Stomach (tissue), 9 donors: ENCODE data around the gene CEP72. TPM values are rescaled to one million over a fixed set of nuclear protein-coding genes. Genes with fewer than 3 reads are reported as not detected.

Experiments used
- DNase-seq, 2 donors: peaks; one replicate each; pipeline versions ENCODE4 v3.0.0 to v3.0.0-alpha.2; 2013 to 2019
- H3K27ac ChIP-seq, 5 donors: fragments of 200-600 bp in 4 of 5; sonication (generic) in 4 of 5; one replicate each; pipeline ENCODE4 v1.5.1; 2013 to 2019; ENCODE audit warnings: mild to moderate bottlenecking in 1 of 5, moderate library complexity in 1 of 5
- H3K27me3 ChIP-seq, 3 donors: fragments of 200-600 bp; sonication (generic); one replicate each; pipeline ENCODE4 v1.5.1; 2017 to 2019; ENCODE audit warnings: mixed run types in 1 of 3
- H3K36me3 ChIP-seq, 4 donors: fragments of 200-600 bp; sonication (generic); 1 replicate in 3 of 4; 2 replicates in 1 of 4; pipeline ENCODE4 v1.5.1; 2016 to 2019
- H3K4me1 ChIP-seq, 4 donors: fragments of 200-600 bp; sonication (generic); one replicate each; pipeline ENCODE4 v1.5.1; 2016 to 2019
- H3K4me3 ChIP-seq, 4 donors: fragments of 200-600 bp; sonication (generic) in 3 of 4; one replicate each; pipeline ENCODE4 v1.5.1; 2016 to 2019; ENCODE audit warnings: mild to moderate bottlenecking in 1 of 4
- H3K9me3 ChIP-seq, 4 donors: fragments of 200-600 bp; sonication (generic); one replicate each; pipeline ENCODE4 v1.5.1; 2016 to 2019
- EP300 ChIP-seq: sonication (generic); formaldehyde crosslinking; IDR thresholded peaks from one replicate; pipeline ENCODE4 v1.6.1; 2017; ENCODE audit warnings: antibody characterized with exemption
- POLR2A ChIP-seq, 4 donors: fragments of 450-650 bp; IDR thresholded peaks; one replicate each; pipeline ENCODE4 v1.6.1; 2016; ENCODE audit warnings: antibody characterized with exemption in 4 of 4, control low read depth in 2 of 4, mild to moderate bottlenecking in 1 of 4, moderate library complexity in 1 of 4
- POLR2AphosphoS5 ChIP-seq, 3 donors: sonication (generic); formaldehyde crosslinking; IDR thresholded peaks; one replicate each; pipeline ENCODE4 v1.6.1; 2016; ENCODE audit warnings: antibody characterized with exemption in 3 of 3
- WGBS, 5 donors: extraction: QIAGEN DNeasy Blood & Tissue Kit in 3 of 5; methylation state at CpG; one replicate each; pipeline versions ENCODE4 v1.1.5 to v1.1.7; 2013 to 2018; 5-methylcytosine and 5-hydroxymethylcytosine counted together
- intact Hi-C: fragments of 100-400 bp; cut with DNase I; formaldehyde crosslinking; loops from one replicate; pipeline ENCODE4 v1.15.1; 2023; ENCODE audit warnings: low total_unique reads
- polyA plus RNA-seq, 3 donors: library from polyadenylated mRNA; stranded (reverse); fragments of 200-250 nt; gene quantifications; one replicate each; pipeline ENCODE4 v1.2.3, GENCODE V29; 2013
- total RNA-seq, 5 donors: library from RNA; depleted of rRNA; stranded (reverse); fragments of >200 nt; gene quantifications; one replicate each; pipeline versions ENCODE4 v1.1.0 to v1.2.3, GENCODE V29; 2014 to 2016
- TF ChIP-seq, protein P1 (sequence below), 7 experiments: fragments of 450-650 bp in 4 of 7; fragments of 200-600 bp in 3 of 7; sonication (generic) in 3 of 7; IDR thresholded peaks; one replicate each; pipeline ENCODE4 v1.5.1; 2016 to 2019; ENCODE audit warnings: antibody characterized with exemption in 7 of 7, control low read depth in 2 of 7, mild to moderate bottlenecking in 1 of 7
- donor health status: healthy with polysubstance abuse.
- donor health status: Bipolar disorder and iron deficiency.
- donor health status: healthy.

CEP72 gene
- total and polyA plus RNA-seq, 8 donors, result 0.14 to 11.1 (median 2.1) TPM

DNA sequence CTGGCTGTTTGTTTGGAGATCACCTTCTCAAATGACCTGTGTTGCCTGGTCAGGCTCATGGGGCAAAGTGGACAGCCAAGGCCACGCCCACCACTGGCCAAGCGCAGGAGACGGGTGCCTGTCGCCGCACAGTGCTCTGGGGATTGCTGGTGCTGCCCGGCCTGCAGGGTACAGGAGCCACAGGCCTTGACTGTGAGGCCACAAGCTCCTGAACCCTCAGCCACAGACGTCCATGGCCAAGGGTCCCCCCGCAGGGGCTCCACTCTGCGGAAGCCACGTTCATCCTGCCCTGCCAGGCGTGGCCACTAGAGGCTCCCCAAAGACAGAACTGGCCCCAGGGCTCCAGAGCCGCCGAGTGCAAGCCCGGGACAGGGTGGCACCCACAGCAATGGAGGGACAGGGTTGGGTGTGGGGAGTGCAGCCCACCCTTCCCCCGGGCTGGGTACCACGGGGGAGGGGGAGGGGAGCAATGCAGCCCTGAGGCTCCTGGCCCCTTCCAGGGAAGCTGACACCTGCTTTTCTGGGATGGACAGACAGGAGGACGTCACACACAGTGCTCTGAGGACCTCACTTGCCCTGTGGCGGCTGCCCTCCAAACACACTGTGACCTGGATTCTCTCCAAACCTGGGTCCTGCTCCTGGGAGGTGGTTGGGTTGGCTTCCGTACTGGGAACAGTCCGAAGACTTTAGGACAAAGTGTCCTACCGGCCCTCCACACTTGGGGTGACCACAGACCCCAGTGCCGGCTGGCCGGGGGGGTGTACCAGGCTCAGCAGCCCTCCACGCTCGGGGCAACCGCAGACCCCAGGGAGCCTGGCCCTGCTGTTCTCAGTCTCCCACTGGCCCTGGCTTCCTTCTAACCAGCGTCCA lies 59.6 kb downstream of the CEP72 start:
- H3K27ac ChIP-seq, result peak overlapping the region in 2 of 5 donors; percentile 31 to 38
- H3K4me1 ChIP-seq, result peaks cover 34 to 54% (median 44%) of the 10 kb centered on the region in 4 donors
- peak; percentile 78 to 92 for DNase-seq
- TF ChIP-seq, protein P1, sequence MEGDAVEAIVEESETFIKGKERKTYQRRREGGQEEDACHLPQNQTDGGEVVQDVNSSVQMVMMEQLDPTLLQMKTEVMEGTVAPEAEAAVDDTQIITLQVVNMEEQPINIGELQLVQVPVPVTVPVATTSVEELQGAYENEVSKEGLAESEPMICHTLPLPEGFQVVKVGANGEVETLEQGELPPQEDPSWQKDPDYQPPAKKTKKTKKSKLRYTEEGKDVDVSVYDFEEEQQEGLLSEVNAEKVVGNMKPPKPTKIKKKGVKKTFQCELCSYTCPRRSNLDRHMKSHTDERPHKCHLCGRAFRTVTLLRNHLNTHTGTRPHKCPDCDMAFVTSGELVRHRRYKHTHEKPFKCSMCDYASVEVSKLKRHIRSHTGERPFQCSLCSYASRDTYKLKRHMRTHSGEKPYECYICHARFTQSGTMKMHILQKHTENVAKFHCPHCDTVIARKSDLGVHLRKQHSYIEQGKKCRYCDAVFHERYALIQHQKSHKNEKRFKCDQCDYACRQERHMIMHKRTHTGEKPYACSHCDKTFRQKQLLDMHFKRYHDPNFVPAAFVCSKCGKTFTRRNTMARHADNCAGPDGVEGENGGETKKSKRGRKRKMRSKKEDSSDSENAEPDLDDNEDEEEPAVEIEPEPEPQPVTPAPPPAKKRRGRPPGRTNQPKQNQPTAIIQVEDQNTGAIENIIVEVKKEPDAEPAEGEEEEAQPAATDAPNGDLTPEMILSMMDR (IDR thresholded peaks at IDR 0.05), result peak in 5 of 7 experiments; percentile 79 to 97 (median 91)
- TF ChIP-seq POLR2AphosphoS5 (IDR thresholded peaks at IDR 0.05), result peak in 1 of 3 donors; percentile 29
- TF ChIP-seq POLR2A (IDR thresholded peaks at IDR 0.05), result no peak
- no peak for TF ChIP-seq EP300
- peak overlapping the region; percentile 5 to 37 (median 18) for H3K4me3 ChIP-seq
- intact Hi-C loops, result loop anchor here (5.0 kb wide), 1 partner anchor 236 kb away; no protein-coding TSS in a partner anchor
- peaks cover 0 to 20% (median 8%) of the 10 kb centered on the region in 4 donors for H3K36me3 ChIP-seq
- WGBS, 5 donors, result 11 to 28% (median 16%) methylated on average over 9 to 27 of the region's 27 CpGs
- H3K27me3 ChIP-seq, result peaks cover 0 to 31% (median 6%) of the 10 kb centered on the region in 3 donors
- H3K9me3 ChIP-seq, result no peaks in the 10 kb centered on the region

DNA sequence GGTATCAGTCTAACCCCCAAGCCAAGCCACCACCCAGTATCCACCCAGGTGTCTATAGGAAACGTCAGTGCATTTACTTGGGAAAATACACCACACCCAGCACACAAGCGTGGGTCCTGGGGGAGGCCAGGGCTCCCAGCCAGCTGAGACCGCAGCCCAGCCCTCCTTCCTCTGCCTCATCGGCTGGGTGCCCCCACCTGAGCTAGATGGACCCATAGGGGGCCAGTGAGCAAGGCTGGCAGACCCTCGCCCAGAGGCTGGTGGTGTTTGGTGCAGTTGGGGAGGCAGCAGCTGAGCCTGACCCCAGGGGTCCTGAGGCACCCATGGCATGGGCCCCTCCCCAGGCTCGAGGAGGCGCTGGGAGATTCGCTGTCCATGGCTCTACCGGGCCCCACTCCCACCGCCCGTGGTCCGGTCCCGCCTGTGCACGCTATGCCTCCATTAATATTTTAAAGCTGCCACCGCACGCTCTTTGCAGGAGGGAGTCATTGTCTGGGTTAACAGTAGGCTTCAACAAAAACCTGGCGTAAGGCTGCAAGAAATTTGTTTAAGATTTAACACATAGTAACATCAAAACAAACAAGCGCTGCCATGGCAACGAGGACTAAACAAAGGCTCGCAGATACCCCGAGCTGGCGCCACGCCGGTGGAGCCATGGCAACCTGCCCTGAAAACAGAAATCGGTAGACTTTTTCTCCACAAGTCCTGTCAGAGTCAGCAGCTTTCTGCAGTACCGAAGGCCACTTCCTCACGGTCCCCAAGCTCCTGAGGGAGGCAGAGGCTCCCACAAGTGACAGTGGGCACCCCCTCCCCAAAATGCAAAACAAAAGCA lies 60.4 kb downstream of the CEP72 start:
- DNase-seq, result peak; percentile 64 to 97
- Histone ChIP-seq H3K4me3 (peak overlapping the region in 3 of 4 donors; percentile 6 to 37 (median 8)), H3K27me3 (peaks cover 0 to 31% (median 6%) of the 10 kb centered on the region in 3 donors), H3K9me3 (no peaks in the 10 kb centered on the region), H3K27ac (peak overlapping the region in 2 of 5 donors; percentile 31 to 38), H3K4me1 (peaks cover 34 to 54% (median 44%) of the 10 kb centered on the region in 4 donors), H3K36me3 (peaks cover 0 to 12% (median under 1%) of the 10 kb centered on the region in 4 donors)
- 2 to 8% (median 6%) methylated on average over 19 to 27 of the region's 27 CpGs for WGBS, 5 donors
- intact Hi-C loops, result loop anchor here (5.0 kb wide), 1 partner anchor 235 kb away; no protein-coding TSS in a partner anchor
- no peak for TF ChIP-seq POLR2AphosphoS5 (IDR thresholded peaks at IDR 0.05)
- TF ChIP-seq, protein P1 (IDR thresholded peaks at IDR 0.05), result no peak
- no peak for TF ChIP-seq POLR2A (IDR thresholded peaks at IDR 0.05)

DNA sequence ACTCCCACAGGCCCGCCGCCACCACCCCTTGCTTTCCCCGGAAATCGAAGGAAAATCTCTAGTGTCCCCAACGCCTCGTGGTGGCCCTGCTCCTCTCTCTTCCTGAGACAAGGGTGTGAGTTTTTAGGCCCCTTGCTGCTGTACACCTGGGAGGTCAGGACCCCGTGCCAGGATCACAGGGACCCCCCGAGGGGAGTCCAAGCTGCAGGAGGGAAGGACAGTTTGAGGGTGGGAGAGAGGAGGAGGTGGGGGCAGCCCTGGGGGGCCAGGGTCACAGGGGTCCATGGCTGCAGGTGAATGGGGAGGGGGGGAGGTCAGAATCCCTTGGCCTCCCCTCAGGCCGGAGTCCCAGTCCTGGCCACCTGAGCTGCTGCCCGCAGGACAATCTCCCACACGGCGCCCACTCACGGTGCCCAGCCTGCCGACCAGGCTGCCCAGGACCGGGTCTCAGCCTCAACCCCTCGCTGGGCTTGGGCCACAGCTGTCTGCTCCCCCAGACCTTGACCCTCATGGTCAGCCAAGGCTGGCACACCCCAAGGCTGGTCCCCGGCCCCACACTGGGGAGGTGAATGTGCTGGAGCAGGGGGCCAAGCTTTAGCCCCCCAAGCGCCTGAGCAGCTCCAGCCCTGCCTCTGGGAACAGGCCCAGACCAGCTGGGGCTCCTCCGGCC lies 61.2 kb downstream of the CEP72 start:
- H3K4me3 ChIP-seq, result peak overlapping the region in 3 of 4 donors; percentile 6 to 37 (median 8)
- TF ChIP-seq, protein P1 (IDR thresholded peaks at IDR 0.05), result no peak
- no peak for TF ChIP-seq EP300
- H3K27me3 ChIP-seq, result peaks cover 0 to 31% (median 6%) of the 10 kb centered on the region in 3 donors
- no peak overlapping the region for H3K27ac ChIP-seq
- peak in 1 of 2 donors; percentile 29 for DNase-seq
- peaks cover 0 to 5% (median 0%) of the 10 kb centered on the region in 4 donors for H3K36me3 ChIP-seq
- WGBS, 5 donors, result 3 to 45% (median 34%) methylated on average over 7 to 19 of the region's 19 CpGs
- peaks cover 34 to 54% (median 44%) of the 10 kb centered on the region in 4 donors for H3K4me1 ChIP-seq
- intact Hi-C loops, result loop anchor here (5.0 kb wide), 1 partner anchor 234 kb away; no protein-coding TSS in a partner anchor
- no peaks in the 10 kb centered on the region for H3K9me3 ChIP-seq
